Activated CD4-positive, alpha-beta T cell treated with anti-CD3 and anti-CD28 coated beads, Interleukin-2, amount 50 U/mL, for 16 hours (primary cell): ENCODE results near the gene SIPA1L3.

Experiments used
- DNase-seq: peaks from one replicate; pipeline ENCODE4 v3.0.0-alpha.2; 2020

The SIPA1L3 gene

GRCh38 chr19:38197937-38198704 lies 291.1 kb downstream of the SIPA1L3 start:
- DNase-seq, result no peak

GRCh38 chr19:38199340-38199739 lies 292.3 kb downstream of the SIPA1L3 start:
- no peak for DNase-seq

GRCh38 chr19:38201731-38202130 lies 294.7 kb downstream of the SIPA1L3 start:
- DNase-seq, result no peak

- no peak for DNase-seq
Observed at GRCh38 chr19:38202504-38202903, 295.5 kb downstream of the SIPA1L3 start.

GRCh38 chr19:38203197-38203596 lies 296.2 kb downstream of the SIPA1L3 start:
- no peak for DNase-seq

DNA sequence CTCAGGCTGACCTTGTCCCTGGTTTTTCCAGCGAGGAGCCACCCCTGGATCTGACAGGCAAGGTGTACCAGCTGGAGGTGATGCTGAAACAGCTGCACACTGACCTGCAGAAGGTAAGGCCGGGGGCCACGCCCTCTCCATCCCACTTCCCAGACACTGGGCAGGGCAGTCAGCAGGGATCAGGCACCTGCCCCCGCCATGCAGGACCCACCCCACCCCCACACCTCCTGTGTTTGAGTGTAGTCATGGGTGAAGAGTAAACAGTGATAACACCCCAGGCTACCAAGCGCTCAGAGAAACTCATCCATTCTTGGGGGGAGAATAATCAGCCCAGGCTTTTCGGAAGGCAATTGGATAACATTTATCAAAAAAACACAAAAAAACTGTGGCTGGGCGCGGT lies 297.1 kb downstream of the SIPA1L3 start:
- DNase-seq, result no peak

- no peak for DNase-seq
Observed at GRCh38 chr19:38204728-38205127, 297.7 kb downstream of the SIPA1L3 start.

DNA sequence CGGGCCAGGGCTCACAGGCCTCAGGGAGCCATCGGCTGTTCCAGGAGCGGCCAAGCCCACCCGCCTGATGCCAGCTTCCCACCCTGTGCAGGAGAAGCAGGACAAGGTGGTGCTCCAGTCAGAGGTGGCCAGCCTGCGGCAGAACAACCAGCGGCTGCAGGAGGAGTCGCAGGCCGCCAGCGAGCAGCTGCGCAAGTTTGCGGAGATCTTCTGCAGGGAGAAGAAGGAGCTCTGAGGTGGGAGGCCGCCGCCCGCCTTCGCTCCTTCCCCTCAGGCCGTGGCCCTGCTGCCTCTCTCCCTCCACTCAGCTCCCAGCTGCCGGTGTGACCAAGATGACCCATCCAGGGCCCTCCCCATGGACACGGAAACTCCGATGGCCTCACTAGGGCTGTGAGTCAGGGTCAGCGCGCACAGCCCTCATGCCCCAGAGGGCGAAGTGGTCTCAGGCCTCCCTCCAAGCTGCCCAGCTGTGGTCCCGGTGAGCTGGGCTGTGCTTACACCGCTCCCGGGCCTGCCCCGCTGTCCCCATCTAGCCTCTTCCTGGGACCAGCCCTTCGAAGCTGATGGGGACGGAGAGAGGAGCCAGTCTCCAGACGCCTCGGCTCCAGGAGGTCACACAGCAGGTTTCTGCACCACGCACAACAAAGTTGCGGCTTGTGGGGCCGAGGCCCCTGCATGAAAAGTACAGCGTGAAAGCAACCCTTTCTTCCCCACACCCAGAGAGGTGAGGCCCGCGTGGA lies 299.2 kb downstream of the SIPA1L3 start:
- DNase-seq, result no peak

- no peak for DNase-seq
Observed at GRCh38 chr19:38206928-38207327, 299.9 kb downstream of the SIPA1L3 start.

DNA sequence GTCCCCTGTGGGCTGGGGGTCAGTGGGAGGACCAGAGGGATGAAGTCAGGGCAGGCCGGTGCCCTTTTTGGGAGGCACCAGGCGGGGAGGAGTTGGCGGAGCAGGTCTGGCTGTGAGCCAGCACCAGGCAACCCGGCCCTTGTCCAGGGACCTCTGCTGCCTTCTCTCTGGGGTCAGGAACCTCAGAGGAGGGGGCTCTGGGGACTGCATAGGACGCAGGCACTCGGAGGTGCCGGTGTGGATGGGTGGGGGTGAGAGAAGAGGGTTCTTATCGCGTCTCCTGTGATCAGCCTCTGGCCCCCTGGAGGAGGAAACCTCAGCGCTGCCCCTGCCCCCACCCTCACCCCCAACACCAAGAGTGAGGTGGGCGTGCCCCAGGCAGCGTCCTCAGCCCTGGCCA lies 300.5 kb downstream of the SIPA1L3 start:
- no peak for DNase-seq

DNA sequence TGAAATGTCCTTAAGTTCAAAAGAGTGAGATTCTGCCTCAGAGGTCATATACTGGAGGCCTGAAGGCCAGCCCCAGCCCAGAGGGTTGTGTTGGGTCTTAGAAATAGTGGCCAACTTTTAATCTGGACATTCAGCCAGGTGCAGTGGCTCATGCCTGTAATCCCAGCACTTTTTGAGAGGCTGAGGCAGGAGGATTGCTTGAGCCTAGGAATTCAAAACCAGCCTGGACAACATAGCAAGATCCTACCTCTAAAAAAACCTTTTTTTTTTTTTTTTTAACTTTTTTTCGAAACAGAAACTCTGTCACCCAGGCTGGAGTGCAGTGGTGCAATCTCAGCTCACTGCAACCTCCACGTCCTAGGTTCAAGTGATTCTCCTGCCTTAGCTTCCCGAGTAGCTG lies 301.6 kb downstream of the SIPA1L3 start:
- DNase-seq, result no peak

GRCh38 chr19:38209152-38209551 lies 302.1 kb downstream of the SIPA1L3 start:
- no peak for DNase-seq

DNA sequence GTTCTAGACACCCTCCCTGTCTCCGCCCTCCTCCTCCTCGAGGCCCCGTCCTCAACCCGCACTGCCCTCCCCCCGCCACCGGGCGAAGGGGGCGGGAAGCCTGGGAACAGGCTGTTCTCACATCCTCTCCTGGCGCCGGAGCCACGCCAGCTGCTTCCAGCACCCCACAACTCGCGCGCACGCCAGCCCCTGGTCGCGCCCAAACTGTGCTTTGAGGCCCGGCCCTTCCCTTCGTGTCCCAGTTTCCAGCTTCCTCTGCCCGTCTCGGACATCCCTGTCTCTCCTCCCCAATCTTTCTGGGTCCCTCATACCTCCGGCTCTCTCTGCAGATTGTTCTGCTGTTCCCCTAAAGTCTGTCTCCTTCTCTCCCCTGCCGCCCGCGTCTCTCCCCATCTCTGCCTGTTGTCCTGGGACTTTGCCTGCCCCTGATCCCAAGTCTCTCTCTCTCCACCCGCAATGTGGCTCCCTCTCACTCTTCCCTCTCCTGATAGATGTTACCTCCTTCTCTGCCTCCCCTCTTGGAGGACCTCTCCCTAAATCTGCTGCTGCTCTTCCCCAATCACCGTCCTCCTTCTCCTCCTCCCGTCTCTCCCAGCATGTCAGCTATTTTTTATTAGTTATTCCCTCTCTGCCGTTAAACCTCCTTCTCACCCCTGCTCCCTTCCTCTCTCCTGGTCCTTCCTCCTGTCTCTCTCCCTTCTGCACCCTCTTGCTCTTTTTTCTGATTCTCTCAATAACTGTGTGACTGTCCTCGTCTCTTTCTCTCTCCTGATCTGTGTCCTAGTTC lies 302.9 kb downstream of the SIPA1L3 start:
- DNase-seq, result no peak

GRCh38 chr19:38210458-38210987 lies 303.5 kb downstream of the SIPA1L3 start:
- no peak for DNase-seq

- DNase-seq, result no peak
Observed at GRCh38 chr19:38211151-38211591, 304.2 kb downstream of the SIPA1L3 start.

DNA sequence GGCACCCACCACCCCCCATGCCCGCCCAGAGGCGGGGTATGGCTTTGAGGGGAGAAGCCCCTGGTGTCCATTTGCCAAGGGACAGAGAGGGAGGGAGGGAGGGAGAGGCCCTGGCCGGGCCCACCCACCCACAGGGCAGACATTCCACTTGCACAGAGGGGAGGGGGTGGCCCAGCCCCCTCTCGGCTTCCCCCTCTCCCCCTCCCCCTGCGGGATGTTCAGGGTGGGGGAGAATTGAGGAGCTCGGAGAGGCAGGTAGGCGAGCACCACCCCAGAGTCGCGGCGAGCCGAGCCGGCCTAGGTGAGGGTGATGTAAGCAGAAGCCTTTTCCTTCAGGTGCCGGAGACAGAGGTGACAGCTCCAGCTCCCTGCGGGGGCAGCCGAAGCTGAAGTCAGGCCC lies 304.8 kb downstream of the SIPA1L3 start:
- DNase-seq, result no peak

DNA sequence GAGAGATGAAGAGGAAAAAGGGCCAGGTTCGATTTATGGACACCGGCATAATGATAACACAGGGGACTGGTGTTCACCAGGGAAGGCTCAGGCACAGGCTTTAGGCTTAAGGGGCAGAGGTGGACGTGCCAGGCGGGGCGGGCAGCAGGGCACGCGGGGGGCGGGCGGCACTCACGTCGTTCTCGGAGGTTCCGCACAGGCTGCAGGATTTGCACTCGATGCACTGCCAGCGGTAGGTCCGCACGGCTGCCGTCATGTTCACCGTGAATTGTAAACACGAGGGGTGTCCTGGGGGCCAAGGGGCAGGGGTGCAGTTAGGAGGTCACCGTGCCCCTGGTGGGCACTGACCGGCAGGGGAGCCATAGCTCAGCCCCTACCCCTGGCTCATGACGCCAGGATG lies 306.5 kb downstream of the SIPA1L3 start:
- no peak for DNase-seq

DNA sequence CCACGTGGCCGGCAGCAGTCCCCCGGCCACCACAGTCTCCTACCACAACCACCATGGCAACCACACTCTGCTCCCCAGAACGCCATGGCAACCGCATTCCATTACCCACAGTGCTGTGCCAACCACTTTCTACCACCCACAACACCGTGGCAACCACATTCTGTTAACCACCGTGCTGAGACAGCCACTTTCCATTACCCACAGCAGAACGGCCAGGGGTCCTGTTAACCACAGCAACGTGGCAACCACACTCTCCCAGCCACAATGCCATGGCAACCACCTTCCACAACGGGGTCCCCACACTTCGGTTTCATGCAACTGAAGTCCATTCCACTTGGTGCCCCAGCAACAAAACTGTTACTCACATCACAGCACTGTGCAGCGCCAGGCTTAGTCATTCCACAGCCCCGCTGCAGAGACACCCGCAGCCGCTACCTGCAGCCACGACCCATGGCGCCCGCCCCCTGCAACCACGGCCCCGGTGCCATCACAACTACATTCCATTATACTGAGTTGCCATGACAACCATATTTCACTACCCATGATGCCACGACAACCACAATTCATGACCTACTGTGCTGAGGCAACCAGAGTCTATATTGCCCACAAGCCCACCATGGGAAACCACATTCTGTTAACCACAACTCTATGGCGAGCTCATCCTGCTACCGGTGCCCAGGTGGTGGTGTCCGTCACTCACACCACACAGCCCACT lies 307.1 kb downstream of the SIPA1L3 start:
- DNase-seq, result peak; percentile 91

DNA sequence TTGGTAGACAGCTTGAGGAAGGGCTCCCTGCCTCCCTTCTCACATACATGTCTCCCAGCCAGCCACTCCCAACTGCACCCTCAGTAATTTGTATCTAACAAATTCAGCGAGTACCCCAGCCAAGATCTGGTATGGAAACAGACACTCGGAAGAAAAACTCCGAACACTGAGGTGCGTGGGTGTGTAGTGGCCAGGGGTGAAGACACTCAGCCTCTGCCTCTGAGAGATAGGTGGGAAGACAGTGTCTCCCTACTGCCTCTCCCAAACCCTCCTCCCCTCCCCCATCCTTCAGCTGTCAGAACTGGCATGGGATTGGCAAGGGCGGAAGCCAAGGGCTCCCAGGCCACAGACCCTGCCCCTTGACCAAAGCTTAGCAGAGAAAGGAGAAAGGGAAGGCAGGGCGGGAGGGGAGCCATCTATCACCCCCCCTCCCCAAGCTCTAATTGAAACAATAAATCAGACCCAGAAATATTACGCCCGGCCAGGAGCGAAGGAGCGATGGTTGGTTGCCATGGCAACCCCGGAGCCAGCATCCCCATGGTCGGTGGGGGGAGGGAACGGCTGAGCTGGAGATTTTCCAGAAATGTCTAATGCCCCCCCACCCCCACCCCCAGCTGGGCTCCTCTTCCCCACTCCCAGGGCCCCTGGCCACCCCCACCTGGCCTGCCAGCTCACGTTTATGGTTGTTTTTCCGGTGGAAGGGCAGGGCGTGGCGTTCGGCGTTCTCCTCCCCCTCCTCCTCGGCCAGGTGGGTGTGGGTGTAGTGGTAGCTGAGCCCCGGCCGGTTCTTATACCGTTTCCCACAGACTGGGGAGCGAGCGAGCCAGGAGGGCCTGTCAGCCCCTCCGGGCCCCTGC lies 310.0 kb downstream of the SIPA1L3 start:
- no peak for DNase-seq

- DNase-seq, result no peak
Observed at GRCh38 chr19:38218204-38218603, 311.2 kb downstream of the SIPA1L3 start.

DNA sequence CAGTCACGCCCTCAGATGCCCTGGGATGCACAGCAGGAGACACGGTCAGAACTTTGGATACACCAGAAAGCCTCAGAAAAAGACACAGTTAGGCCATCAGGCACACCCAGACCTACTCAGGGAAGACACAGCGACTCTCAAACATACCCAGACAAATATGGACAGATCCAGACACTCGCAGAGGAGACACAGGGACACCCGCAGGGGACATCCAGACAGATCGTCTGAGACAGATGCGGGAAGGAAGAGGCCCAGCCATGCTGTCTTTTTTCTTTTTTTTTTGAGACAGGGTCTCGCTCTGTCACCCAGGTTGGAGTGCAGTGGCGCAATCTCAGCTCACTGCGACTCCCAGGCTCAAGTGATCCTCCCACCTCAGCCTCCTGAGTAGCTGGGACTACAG lies 312.2 kb downstream of the SIPA1L3 start:
- DNase-seq, result no peak

DNA sequence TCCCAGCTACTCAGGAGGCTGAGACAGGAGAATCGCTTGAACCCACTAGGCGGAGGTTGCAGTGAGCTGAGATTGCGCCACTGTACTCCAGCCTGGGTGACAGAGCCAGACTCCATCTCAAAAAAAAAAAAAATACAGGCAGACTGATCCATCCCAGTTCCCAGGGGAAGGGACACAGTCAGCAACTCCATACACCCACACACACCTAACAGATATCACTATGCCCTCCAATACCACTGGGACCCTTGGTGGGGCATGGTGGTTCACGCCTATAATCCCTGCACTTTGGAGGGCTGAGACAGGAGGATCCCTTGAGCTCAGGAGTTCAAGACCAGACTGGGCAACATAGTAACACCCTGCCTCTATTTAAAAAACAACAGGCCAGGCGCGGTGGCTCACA lies 314.4 kb downstream of the SIPA1L3 start:
- DNase-seq, result no peak
